HFF-Myc (cell line): ENCODE measurements around the gene SOX5.

ENCODE experiments used
- DNase-seq: peaks from one replicate; pipeline ENCODE4 v3.0.0-alpha.2; 2011; ENCODE audit warnings: low read depth; ENCODE audit errors: extremely low read depth
- H3K4me3 ChIP-seq: replicated peaks from 2 replicates; pipeline ENCODE4 v1.5.1; 2011; ENCODE audit warnings: low read depth, mild to moderate bottlenecking, control low read depth, low read length
- TF ChIP-seq, protein P1 (sequence below): IDR thresholded peaks from 2 replicates; pipeline ENCODE4 v1.5.1; 2012; ENCODE audit warnings: mild to moderate bottlenecking, low read depth, low read length, control low read depth; ENCODE audit errors: missing control alignments

The SOX5 gene

DNA sequence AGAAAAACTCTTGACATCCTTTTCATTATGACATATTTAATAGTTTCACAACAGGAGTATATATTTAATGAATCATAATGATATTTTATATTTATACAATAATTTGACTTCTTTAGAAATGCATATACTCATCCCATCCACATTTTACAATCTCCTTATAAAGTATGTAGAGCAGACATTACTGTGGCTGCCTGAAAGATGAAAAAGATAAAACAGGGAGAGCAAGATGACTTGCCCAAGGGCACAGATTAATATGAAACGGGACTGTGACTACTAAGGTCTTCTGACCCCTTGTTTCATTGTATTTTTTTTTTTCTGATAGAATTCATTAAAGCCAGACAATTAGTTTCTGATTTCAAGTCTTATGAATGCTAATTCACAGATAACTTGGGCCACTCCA lies 293.6 kb downstream of the SOX5 start:
- TF ChIP-seq, protein P1, sequence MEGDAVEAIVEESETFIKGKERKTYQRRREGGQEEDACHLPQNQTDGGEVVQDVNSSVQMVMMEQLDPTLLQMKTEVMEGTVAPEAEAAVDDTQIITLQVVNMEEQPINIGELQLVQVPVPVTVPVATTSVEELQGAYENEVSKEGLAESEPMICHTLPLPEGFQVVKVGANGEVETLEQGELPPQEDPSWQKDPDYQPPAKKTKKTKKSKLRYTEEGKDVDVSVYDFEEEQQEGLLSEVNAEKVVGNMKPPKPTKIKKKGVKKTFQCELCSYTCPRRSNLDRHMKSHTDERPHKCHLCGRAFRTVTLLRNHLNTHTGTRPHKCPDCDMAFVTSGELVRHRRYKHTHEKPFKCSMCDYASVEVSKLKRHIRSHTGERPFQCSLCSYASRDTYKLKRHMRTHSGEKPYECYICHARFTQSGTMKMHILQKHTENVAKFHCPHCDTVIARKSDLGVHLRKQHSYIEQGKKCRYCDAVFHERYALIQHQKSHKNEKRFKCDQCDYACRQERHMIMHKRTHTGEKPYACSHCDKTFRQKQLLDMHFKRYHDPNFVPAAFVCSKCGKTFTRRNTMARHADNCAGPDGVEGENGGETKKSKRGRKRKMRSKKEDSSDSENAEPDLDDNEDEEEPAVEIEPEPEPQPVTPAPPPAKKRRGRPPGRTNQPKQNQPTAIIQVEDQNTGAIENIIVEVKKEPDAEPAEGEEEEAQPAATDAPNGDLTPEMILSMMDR = no peak
- DNase-seq = no peak
- no peak overlapping the region for H3K4me3 ChIP-seq

GRCh38 chr12:23655112-23655511 lies 294.4 kb downstream of the SOX5 start:
- TF ChIP-seq, protein P1 = no peak

DNA sequence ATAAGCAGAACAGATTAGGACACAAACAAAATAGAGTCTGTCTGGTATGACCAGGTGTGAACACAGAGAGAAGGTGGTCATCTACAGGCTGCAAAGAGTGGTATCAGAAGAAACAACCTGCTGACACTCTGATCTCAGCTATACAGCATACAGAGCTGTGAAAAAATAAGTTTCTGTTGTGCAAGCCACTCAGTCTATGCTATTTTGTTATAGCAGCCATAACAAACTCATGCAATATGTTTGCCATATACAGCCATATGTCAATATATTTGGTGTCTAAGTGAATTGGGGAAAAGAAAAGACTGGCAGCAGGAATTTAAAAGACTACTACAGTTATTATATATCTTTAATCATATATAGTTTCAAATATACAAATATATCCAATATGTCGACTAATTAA lies 300.9 kb downstream of the SOX5 start:
- TF ChIP-seq, protein P1 = no peak
- H3K4me3 ChIP-seq = no peak overlapping the region

More at GRCh38 chr12:23655112-23655511, 294.4 kb downstream of the SOX5 start:
- H3K4me3 ChIP-seq = no peak overlapping the region
- no peak for DNase-seq

GRCh38 chr12:23640754-23641153 lies 308.7 kb downstream of the SOX5 start:
- TF ChIP-seq, protein P1 = no peak
- no peak overlapping the region for H3K4me3 ChIP-seq
- no peak for DNase-seq

More for the DNA sequence above, 300.9 kb downstream of the SOX5 start:
- no peak for DNase-seq

DNA sequence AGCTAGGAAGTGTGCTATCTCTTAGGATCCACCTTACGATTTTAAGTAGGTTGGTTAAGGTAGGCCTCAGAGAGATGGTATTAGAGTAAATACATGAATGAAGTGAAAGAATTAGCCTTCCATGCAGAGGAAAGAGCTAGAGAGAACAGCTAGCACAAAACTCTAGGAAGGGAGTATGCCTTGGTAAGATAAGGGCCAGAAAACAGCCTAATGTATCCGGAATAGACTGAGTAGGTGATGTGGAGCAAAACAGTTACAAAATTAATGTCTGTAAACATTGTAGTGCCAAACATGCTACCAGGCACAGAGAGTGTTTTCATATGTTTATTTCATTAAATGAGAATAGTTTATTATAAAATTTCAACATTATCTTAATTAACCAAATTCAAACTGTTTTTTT lies 315.1 kb downstream of the SOX5 start:
- no peak overlapping the region for H3K4me3 ChIP-seq
- DNase-seq = no peak
- TF ChIP-seq, protein P1 = no peak

- no peak for DNase-seq
- TF ChIP-seq, protein P1 = no peak
- no peak overlapping the region for H3K4me3 ChIP-seq
These were observed 317.6 kb downstream of the SOX5 start for GRCh38 chr12:23631786-23632377.

DNA sequence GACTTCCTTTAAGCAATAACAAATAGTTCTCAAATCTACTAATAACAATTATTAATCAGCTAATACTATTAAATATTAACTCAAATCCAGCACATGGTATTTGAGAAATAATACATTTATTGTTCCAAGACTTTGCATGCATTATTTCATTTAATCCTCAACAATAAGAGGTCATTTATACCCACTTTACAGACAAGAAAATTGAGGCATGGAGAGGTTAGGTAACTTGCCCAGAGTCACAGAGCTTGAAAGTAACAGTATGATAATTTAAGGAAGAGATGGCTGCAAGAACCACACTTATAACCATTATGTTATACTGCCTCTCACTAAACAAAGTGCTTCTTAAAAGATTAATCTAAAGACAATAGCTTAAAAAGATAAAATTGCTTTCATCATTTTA lies 318.9 kb downstream of the SOX5 start:
- TF ChIP-seq, protein P1 = no peak
- no peak overlapping the region for H3K4me3 ChIP-seq
- DNase-seq = no peak
